ENCODE measurements around the gene COL5A2. TPM values are rescaled to one million over a fixed set of nuclear protein-coding genes. Genes with fewer than 3 reads are reported as not detected.

COL5A2 gene
- total RNA-seq, 6 experiments from 2014 or later: 5.7 to 17.6 (median 8.6) TPM

DNA sequence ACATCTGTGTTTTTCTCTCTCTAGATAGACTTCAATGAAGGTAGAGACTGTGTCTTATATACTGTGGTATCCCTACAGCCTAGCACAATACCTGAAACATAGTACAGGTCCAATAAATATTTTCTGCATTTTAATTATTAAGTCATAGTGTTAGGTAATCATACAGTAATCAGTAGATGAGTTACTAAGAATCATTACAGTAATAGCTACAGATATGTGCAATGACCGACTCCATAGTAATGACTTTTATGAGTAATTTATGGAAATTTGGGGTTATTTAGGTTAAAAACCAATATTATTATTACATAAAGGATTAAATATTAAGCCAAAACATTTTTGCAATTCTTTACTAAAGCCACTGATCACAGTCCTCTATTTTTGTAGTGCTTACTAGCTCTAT, 21.6 kb downstream of the COL5A2 start:
- no peak for TF ChIP-seq POLR2A (IDR thresholded peaks at IDR 0.05)
- TF ChIP-seq, protein P1, sequence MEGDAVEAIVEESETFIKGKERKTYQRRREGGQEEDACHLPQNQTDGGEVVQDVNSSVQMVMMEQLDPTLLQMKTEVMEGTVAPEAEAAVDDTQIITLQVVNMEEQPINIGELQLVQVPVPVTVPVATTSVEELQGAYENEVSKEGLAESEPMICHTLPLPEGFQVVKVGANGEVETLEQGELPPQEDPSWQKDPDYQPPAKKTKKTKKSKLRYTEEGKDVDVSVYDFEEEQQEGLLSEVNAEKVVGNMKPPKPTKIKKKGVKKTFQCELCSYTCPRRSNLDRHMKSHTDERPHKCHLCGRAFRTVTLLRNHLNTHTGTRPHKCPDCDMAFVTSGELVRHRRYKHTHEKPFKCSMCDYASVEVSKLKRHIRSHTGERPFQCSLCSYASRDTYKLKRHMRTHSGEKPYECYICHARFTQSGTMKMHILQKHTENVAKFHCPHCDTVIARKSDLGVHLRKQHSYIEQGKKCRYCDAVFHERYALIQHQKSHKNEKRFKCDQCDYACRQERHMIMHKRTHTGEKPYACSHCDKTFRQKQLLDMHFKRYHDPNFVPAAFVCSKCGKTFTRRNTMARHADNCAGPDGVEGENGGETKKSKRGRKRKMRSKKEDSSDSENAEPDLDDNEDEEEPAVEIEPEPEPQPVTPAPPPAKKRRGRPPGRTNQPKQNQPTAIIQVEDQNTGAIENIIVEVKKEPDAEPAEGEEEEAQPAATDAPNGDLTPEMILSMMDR (IDR thresholded peaks at IDR 0.05): no peak
- DNase-seq: no peak
- Histone ChIP-seq H3K4me3 (no peak overlapping the region), H3K36me3 (no peaks in the 10 kb centered on the region), H3K4me1 (no peaks in the 10 kb centered on the region), H3K9me3 (no peaks in the 10 kb centered on the region), H3K27ac (no peak overlapping the region), H3K27me3 (no peaks in the 10 kb centered on the region)
- 90% methylated on average over 1 of the region's 1 CpG for WGBS (ENCODE audit: insufficient coverage, low coverage, low lambda C conversion rate, missing lambda C conversion rate)
- ATAC-seq: no peak
- intact Hi-C loops (cut with DNase I): no loop called here

DNA sequence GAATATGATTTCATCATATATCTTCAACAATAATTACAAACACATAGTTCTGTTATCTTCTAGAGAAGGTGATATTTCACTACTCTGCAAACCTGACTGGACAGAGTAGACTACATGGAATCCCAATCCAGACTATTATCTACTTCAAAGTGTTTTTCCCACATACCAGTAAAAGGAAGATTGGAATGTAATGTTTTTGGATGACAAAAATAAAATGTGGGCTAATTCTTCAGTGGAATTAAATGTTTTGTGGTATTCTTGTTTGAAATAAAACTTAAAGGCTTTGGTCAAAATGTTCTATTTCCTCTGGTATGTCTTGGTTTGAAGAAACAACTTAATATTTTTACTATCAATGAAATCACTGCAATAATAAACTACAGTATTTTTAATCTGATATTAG, 22.1 kb downstream of the COL5A2 start:
- H3K27me3 ChIP-seq: no peaks in the 10 kb centered on the region
- no peak overlapping the region for H3K27ac ChIP-seq
- H3K4me1 ChIP-seq: no peaks in the 10 kb centered on the region
- no peaks in the 10 kb centered on the region for H3K9me3 ChIP-seq
- H3K4me3 ChIP-seq: no peak overlapping the region
- ATAC-seq (no peak), DNase-seq (no peak)
- no peaks in the 10 kb centered on the region for H3K36me3 ChIP-seq
- TF ChIP-seq POLR2A (IDR thresholded peaks at IDR 0.05): no peak
- TF ChIP-seq, protein P1 (IDR thresholded peaks at IDR 0.05): no peak
- intact Hi-C loops (cut with DNase I): no loop called here

DNA sequence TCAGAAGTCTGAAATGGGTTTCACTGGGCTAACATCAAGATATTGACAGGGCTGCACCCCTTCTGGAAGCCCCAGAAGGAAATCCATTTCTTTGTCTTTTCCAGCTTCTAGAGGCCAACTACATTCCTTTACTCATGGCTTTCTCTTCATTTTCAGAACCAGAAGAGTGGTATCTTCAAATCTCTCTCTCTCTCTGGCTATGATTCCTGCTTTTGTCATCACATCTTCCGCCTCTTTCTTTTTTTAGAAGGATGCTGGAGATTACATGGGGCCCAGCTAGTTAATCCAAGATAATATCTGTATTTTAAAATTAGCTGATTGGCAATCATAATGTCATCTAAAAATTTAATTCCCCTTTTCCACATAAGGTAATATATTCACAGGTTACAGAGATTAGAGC, 23.8 kb downstream of the COL5A2 start:
- WGBS (ENCODE audit: insufficient coverage, low coverage, low lambda C conversion rate, missing lambda C conversion rate): 100% methylated on average over 1 of the region's 1 CpG
- Histone ChIP-seq H3K27me3 (no peaks in the 10 kb centered on the region), H3K9me3 (no peaks in the 10 kb centered on the region), H3K4me1 (no peaks in the 10 kb centered on the region), H3K27ac (no peak overlapping the region), H3K4me3 (no peak overlapping the region), H3K36me3 (no peaks in the 10 kb centered on the region)
- ATAC-seq (no peak), DNase-seq (no peak)
- intact Hi-C loops (cut with DNase I): no loop called here
- TF ChIP-seq, protein P1 (IDR thresholded peaks at IDR 0.05): no peak
- TF ChIP-seq POLR2A (IDR thresholded peaks at IDR 0.05): no peak

DNA sequence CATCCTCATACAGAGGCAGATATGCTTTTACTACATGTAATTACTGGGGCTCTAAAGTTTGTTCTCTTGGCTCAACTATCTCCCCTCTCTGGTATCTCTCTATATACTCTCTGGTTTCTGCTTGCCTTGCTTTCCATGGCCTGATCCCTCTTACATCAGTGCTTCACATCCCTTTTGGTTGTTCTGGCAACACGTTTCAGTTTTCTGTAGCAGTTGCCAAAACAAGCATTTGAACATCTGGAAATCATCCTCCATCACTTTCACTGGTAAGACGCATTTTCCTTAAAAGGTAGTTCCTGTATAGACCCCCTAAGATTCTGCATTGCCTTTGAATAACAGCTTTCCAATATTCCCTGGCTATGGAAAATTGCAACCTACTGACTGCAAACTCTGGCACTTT, 25.9 kb downstream of the COL5A2 start:
- intact Hi-C loops (cut with DNase I): no loop called here
- WGBS (ENCODE audit: insufficient coverage, low coverage, low lambda C conversion rate, missing lambda C conversion rate): 72% methylated on average over 2 of the region's 2 CpGs
- ATAC-seq (no peak), DNase-seq (no peak)
- Histone ChIP-seq H3K36me3 (no peaks in the 10 kb centered on the region), H3K27me3 (no peaks in the 10 kb centered on the region), H3K9me3 (no peaks in the 10 kb centered on the region), H3K27ac (no peak overlapping the region), H3K4me3 (no peak overlapping the region), H3K4me1 (peaks cover 0 to 4% (median 2%) of the 10 kb centered on the region in 4 donors)
- TF ChIP-seq, protein P1 (IDR thresholded peaks at IDR 0.05): no peak
- no peak for TF ChIP-seq POLR2A (IDR thresholded peaks at IDR 0.05)

DNA sequence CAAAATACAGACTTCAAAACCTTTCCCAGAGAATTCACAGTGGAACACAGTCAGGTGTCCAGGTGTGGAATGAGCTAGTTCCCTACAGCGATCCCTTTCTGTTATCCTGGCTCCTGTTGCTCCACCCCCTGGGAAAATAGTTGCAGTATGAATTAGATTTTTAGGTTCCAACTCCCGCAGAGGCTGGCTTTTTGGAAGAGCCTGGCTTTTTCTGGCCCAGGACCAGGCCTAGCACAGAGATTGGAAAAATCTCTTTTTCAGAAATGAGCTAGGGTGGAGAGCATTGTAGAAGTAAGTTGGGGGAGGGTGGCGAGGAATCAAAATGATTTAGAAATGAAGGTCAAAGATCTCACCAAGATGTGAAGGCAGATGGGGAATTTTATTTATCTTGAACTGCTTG, 27.1 kb downstream of the COL5A2 start:
- intact Hi-C loops (cut with DNase I): no loop called here
- ATAC-seq: no peak
- peaks cover 0 to 4% (median 2%) of the 10 kb centered on the region in 4 donors for H3K4me1 ChIP-seq

More for the DNA sequence above, 27.1 kb downstream of the COL5A2 start:
- no peaks in the 10 kb centered on the region for H3K27me3 ChIP-seq
- H3K9me3 ChIP-seq: no peaks in the 10 kb centered on the region
- H3K27ac ChIP-seq: no peak overlapping the region
- TF ChIP-seq POLR2A (IDR thresholded peaks at IDR 0.05): no peak
- TF ChIP-seq, protein P1 (IDR thresholded peaks at IDR 0.05): no peak
- no peak overlapping the region for H3K4me3 ChIP-seq
- DNase-seq: no peak
- WGBS (ENCODE audit: insufficient coverage, low coverage, low lambda C conversion rate, missing lambda C conversion rate): 77% methylated on average over 3 of the region's 3 CpGs
- H3K36me3 ChIP-seq: no peaks in the 10 kb centered on the region

Data from right lobe of liver (tissue), 6 donors.